Mucosa of descending colon (tissue), 3 donors: ENCODE results near the gene WFIKKN2. TPM values are rescaled to one million over a fixed set of nuclear protein-coding genes. Genes with fewer than 3 reads are reported as not detected.

Experiments used
- ATAC-seq: fragments of 200-7000 bp; cut with Tn5 transposase; one replicate; pipeline ENCODE4 v1.9.1; 2020; ENCODE audit warnings: mild to moderate bottlenecking, moderate library complexity
- DNase-seq, 3 donors: peaks; one replicate each; pipeline ENCODE4 v3.0.0-alpha.2; 2020
- H3K36me3 ChIP-seq: fragments of 200-600 bp; one replicate; pipeline ENCODE4 v1.8.0; 2021; ENCODE audit warnings: low read depth, mild to moderate bottlenecking
- H3K4me1 ChIP-seq: fragments of 200-600 bp; one replicate; pipeline ENCODE4 v1.8.0; 2021; ENCODE audit warnings: low read depth, mild to moderate bottlenecking
- H3K4me3 ChIP-seq: fragments of 200-600 bp; one replicate; pipeline ENCODE4 v1.8.0; 2021; ENCODE audit warnings: mild to moderate bottlenecking
- H3K9me3 ChIP-seq: fragments of 200-600 bp; one replicate; pipeline ENCODE4 v1.8.0; 2021; ENCODE audit warnings: mild to moderate bottlenecking
- intact Hi-C, 2 donors: fragments of 100-400 bp; cut with DNase I in 1 of 2; cut with micrococcal nuclease in 1 of 2; formaldehyde crosslinking; loops; one replicate each; pipeline versions ENCODE4 v1.11.0 to v1.11.1; 2022; cut with DNase I, micrococcal nuclease
- total RNA-seq, 3 donors: library from RNA; stranded (reverse); fragmentation: NEBNext Ultra II Directional in 2 of 3; extraction: Animal tissue kit (Norgen Biotek cat#: 25700) in 2 of 3; gene quantifications; one replicate each; pipeline versions ENCODE4 v1.2.1 to v1.2.4, GENCODE V29; 2021 to 2023
- TF ChIP-seq, protein P1 (sequence below): fragments of 200-600 bp; IDR thresholded peaks from one replicate; pipeline ENCODE4 v1.8.0; 2022; ENCODE audit warnings: antibody characterized with exemption, mild to moderate bottlenecking
- donor health status: DM: no; HTN: no; CAD: no; lungs with moderate emphysema.
- donor health status: DM: no; HTN: no; CAD: no.
- donor health status: DM: no; HTN: yes; CAD: no.

The WFIKKN2 gene
- total RNA-seq, 3 donors from 2014 or later, result 0.07 to 0.76 (median 0.17) TPM

DNA sequence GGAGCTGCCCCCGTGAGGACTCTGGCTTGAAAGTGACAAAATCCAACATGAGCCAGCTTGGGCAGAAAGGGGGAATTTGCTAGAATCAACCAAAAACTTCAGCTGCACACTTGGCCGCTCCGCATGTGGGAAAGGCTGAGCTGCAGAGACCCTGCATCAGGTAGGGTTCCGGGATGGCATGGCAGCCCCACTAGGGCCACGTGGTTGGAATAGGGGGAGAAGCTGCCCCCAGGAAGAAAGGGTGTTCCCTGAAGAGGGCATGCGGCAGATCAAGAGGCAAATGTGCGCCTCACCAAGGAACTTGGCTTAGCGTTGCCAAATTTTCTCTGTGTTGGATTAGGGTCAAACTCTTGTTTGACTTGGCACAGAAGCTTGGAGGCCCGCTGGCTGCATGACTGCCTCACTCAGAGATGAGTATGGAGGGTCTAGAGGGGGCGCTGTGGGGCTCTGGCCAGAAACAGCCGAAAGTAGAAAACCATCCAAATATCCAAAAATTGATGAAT, 29.2 kb upstream of the WFIKKN2 start:
- Histone ChIP-seq H3K4me3 (no peak overlapping the region), H3K36me3 (no peaks in the 10 kb centered on the region), H3K9me3 (no peaks in the 10 kb centered on the region), H3K4me1 (no peaks in the 10 kb centered on the region)
- intact Hi-C loops, result no loop called here
- ATAC-seq (peak; percentile 62), DNase-seq (no peak)
- TF ChIP-seq, protein P1, sequence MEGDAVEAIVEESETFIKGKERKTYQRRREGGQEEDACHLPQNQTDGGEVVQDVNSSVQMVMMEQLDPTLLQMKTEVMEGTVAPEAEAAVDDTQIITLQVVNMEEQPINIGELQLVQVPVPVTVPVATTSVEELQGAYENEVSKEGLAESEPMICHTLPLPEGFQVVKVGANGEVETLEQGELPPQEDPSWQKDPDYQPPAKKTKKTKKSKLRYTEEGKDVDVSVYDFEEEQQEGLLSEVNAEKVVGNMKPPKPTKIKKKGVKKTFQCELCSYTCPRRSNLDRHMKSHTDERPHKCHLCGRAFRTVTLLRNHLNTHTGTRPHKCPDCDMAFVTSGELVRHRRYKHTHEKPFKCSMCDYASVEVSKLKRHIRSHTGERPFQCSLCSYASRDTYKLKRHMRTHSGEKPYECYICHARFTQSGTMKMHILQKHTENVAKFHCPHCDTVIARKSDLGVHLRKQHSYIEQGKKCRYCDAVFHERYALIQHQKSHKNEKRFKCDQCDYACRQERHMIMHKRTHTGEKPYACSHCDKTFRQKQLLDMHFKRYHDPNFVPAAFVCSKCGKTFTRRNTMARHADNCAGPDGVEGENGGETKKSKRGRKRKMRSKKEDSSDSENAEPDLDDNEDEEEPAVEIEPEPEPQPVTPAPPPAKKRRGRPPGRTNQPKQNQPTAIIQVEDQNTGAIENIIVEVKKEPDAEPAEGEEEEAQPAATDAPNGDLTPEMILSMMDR, result no peak

DNA sequence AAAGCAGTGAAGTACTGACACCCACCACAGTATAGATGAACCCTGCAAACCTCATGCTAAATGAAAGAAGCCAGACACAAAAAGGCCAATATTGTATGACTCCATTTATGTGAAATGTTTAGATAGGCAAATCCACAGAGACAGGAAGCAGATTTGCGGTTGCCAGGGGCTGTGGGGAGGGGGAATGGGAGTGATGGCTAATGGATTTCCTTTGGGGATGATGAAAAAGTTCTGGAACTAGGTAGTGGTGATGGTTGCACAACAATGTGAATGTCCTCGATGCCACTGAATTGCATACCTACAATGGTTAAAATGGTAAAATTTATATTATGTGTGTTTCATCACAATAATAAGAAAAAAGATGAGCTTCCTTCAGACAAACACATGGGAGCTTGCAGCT, 28.4 kb upstream of the WFIKKN2 start:
- TF ChIP-seq, protein P1, result no peak
- H3K36me3 ChIP-seq, result no peaks in the 10 kb centered on the region
- DNase-seq (no peak), ATAC-seq (no peak)
- no peak overlapping the region for H3K4me3 ChIP-seq
- no peaks in the 10 kb centered on the region for H3K4me1 ChIP-seq
- no peaks in the 10 kb centered on the region for H3K9me3 ChIP-seq
- intact Hi-C loops, result no loop called here

DNA sequence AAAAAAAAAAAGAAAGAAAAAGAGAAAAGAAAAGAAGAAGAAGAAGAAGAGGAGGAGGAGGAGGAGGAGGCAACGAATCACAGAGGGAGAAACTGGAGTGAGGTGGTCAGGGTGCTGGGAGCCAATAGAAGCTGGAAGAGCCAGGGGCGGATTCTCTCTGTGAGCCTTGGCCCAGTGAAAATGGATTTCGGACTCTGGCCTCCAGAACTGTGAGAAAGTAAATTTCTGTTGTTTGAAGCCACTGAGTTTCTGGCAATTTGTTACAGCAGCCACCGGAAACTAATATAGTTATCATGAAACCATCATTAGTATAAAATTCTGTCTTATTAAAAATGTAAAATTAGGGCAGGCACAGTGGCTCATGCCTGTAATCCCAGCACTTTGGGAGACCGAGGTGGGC, 27.7 kb upstream of the WFIKKN2 start:
- Histone ChIP-seq H3K36me3 (no peaks in the 10 kb centered on the region), H3K9me3 (no peaks in the 10 kb centered on the region), H3K4me1 (no peaks in the 10 kb centered on the region), H3K4me3 (no peak overlapping the region)
- DNase-seq, result no peak
- intact Hi-C loops, result no loop called here
- no peak for ATAC-seq
- TF ChIP-seq, protein P1, result no peak

DNA sequence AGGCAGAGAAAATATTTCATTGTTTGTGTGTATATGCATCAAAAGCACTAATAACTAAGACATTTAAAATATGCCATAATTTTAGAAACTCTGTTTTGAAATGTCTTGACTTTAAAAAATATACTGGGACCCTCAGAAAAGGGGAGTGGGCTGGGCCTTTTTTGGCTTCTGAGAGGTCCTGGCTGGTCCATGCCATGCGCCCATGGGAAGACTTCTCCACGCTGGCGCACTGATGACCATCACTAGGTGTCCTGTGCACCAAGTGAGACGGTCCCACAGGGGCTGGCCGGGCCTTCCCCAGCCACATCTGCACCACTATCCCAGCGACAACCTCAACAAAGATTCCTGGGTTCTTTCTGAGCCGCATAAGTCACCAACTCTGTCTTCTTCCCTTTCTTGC, 27.0 kb upstream of the WFIKKN2 start:
- intact Hi-C loops, result no loop called here
- Histone ChIP-seq H3K4me1 (no peaks in the 10 kb centered on the region), H3K9me3 (no peaks in the 10 kb centered on the region), H3K36me3 (no peaks in the 10 kb centered on the region), H3K4me3 (no peak overlapping the region)
- DNase-seq, result no peak
- ATAC-seq, result no peak
- TF ChIP-seq, protein P1, result no peak

DNA sequence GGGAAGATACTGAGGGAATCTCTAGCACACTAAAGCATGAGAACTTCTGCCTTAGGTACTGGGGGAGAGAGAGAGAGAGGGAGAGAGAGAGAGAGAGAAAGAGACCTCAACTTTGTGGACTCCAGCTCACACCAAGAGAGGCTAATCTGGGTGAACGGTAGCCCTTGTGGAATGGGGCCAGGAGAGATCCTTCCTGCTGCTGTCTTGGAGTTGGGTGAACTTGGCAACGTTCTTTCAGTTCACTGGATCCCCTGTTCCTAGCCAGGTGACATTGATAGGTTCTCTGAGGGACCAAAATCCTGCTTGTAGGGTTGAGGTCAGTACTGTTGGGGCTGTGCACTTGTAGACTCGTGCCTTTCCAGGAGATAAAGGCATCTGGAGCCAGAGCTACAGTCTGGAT, 26.5 kb upstream of the WFIKKN2 start:
- Histone ChIP-seq H3K4me1 (no peaks in the 10 kb centered on the region), H3K4me3 (no peak overlapping the region), H3K36me3 (no peaks in the 10 kb centered on the region), H3K9me3 (no peaks in the 10 kb centered on the region)
- DNase-seq (no peak), ATAC-seq (no peak)
- TF ChIP-seq, protein P1, result no peak
- intact Hi-C loops, result no loop called here

DNA sequence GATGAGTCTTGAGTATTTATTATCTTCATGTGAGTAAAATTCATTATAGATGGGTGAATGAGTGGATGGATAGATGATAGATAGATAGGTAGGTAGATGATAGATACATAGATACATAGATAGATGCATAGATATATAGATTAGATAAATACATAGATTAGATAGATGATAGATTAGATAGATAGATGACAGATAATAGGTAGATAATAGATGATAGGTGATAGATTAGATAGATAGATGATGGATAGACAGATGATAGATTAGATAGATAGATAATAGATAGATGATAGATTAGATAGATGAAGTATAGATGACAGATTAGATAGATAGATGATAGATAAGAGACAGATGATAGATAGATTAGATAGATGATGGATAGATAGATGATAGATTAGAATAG, 21.8 kb upstream of the WFIKKN2 start:
- no peak for DNase-seq
- H3K4me3 ChIP-seq, result no peak overlapping the region
- H3K36me3 ChIP-seq, result no peaks in the 10 kb centered on the region
- ATAC-seq, result no peak
- no peaks in the 10 kb centered on the region for H3K4me1 ChIP-seq
- intact Hi-C loops, result no loop called here
- H3K9me3 ChIP-seq, result no peaks in the 10 kb centered on the region
- TF ChIP-seq, protein P1, result no peak
